GM12875 (cell line): Measurements from ENCODE around the gene ATP7B.
A peak's percentile ranks its signal among the peaks of the same experiment; 100 is the strongest.

Experiments used
- H3K4me3 ChIP-seq: one replicate; pipeline ENCODE4 v1.5.1; 2011; ENCODE audit warnings: low read depth, low read length, control low read depth
- CTCF ChIP-seq: IDR thresholded peaks from 2 replicates; pipeline ENCODE4 v1.5.1; 2011; ENCODE audit warnings: low read depth, mild to moderate bottlenecking, control low read depth, inconsistent platforms, low read length, moderate library complexity, borderline replicate concordance; ENCODE audit not compliant: insufficient read depth

ATP7B gene

GRCh38 chr13:52006523-52007245 is 4.6 kb downstream of the ATP7B start:
- no peak for TF ChIP-seq CTCF

GRCh38 chr13:52005841-52006522 is 5.3 kb downstream of the ATP7B start:
- no peak for TF ChIP-seq CTCF
- H3K4me3 ChIP-seq = no peak overlapping the region

More at GRCh38 chr13:52006523-52007245, 4.6 kb downstream of the ATP7B start:
- H3K4me3 ChIP-seq = no peak overlapping the region

- H3K4me3 ChIP-seq = no peak overlapping the region
- no peak for TF ChIP-seq CTCF
These were observed 6.6 kb downstream of the ATP7B start for GRCh38 chr13:52004511-52005170.

- H3K4me3 ChIP-seq = no peak overlapping the region
- no peak for TF ChIP-seq CTCF
These were observed 7.7 kb downstream of the ATP7B start for GRCh38 chr13:52003541-52003940.

GRCh38 chr13:52002361-52002760 is 8.9 kb downstream of the ATP7B start:
- no peak for TF ChIP-seq CTCF
- no peak overlapping the region for H3K4me3 ChIP-seq

- peak; percentile 60; the same call in 1 of the 2 replicates for TF ChIP-seq CTCF
- H3K4me3 ChIP-seq = no peak overlapping the region
These were observed 10.0 kb downstream of the ATP7B start for GRCh38 chr13:52001120-52001731.
